H1 (cell line): ENCODE results near the gene NDUFA13. TPM values are rescaled to one million over a fixed set of nuclear protein-coding genes. Genes with fewer than 3 reads are reported as not detected.

ENCODE experiments used
- CTCF ChIA-PET: fragments of 300-600 bp; sonication (Branson Sonifier 250); formaldehyde crosslinking; loops from one replicate; lab custom pipeline; 2021; ENCODE audit not compliant: partially characterized antibody; lab: Charles Lee
- POLR2A ChIA-PET: fragments of 300-600 bp; sonication (Branson Sonifier 250); formaldehyde crosslinking; loops from one replicate; lab custom pipeline; 2021; ENCODE audit warnings: inconsistent platforms; ENCODE audit not compliant: partially characterized antibody; lab: Charles Lee
- DNase-seq, 2 experiments: peaks; one replicate each; pipeline versions ENCODE4 v3.0.0 to v3.0.0-alpha.2; 2010 to 2022; ENCODE audit warnings: low spot score in 2 of 2, low read depth in 1 of 2, mixed read lengths in 1 of 2
- FAIRE-seq: peaks from 2 replicates; lab custom pipeline; 2011; peaks lifted over from hg19 to GRCh38; lab: Jason Lieb, UNC
- H2AFZ ChIP-seq: 2 replicates; pipeline ENCODE4 v1.8.1; 2012; ENCODE audit warnings: low read length, inconsistent platforms
- H2AK5ac ChIP-seq: 2 replicates; pipeline ENCODE4 v1.6.1; 2013; ENCODE audit warnings: low read depth, low read length
- H2BK120ac ChIP-seq: replicated peaks from 2 replicates; pipeline ENCODE3; 2013; ENCODE audit warnings: low read depth, low read length, inconsistent platforms
- H2BK12ac ChIP-seq: 2 replicates; pipeline ENCODE4 v1.6.1; 2013; ENCODE audit warnings: low read depth, low read length
- H2BK15ac ChIP-seq: 2 replicates; pipeline ENCODE4 v1.6.1; 2013; ENCODE audit warnings: low read length
- H2BK20ac ChIP-seq: 2 replicates; pipeline ENCODE4 v1.6.1; 2013; ENCODE audit warnings: low read length
- H2BK5ac ChIP-seq: 2 replicates; pipeline ENCODE4 v1.6.1; 2013; ENCODE audit warnings: low read depth, low read length
- H3K14ac ChIP-seq: 2 replicates; pipeline ENCODE4 v1.6.1; 2013; ENCODE audit warnings: inconsistent platforms; ENCODE audit not compliant: insufficient read length
- H3K18ac ChIP-seq: 2 replicates; pipeline ENCODE4 v1.6.1; 2013; ENCODE audit warnings: low read length; ENCODE audit errors: extremely low read depth
- H3K23ac ChIP-seq: 2 replicates; pipeline ENCODE4 v1.6.1; 2013; ENCODE audit warnings: inconsistent platforms; ENCODE audit not compliant: insufficient read length
- H3K23me2 ChIP-seq: 2 replicates; pipeline ENCODE4 v1.6.1; 2013; ENCODE audit warnings: low read depth, low read length
- H3K27ac ChIP-seq: 2 replicates; pipeline ENCODE4 v1.6.1; 2011; ENCODE audit warnings: low read depth, low read length, inconsistent platforms
- H3K27me3 ChIP-seq, 4 experiments: replicated peaks in 1 of 4; 1 replicate in 1 of 4; 2 replicates in 3 of 4; pipeline versions ENCODE4 v1.6.1 to v1.8.1; 2011 to 2013; ENCODE audit warnings: low read length in 3 of 4, mild to moderate bottlenecking in 3 of 4, inconsistent platforms in 2 of 4, mixed read lengths in 2 of 4, moderate library complexity in 1 of 4; ENCODE audit not compliant: control insufficient read depth in 3 of 4, insufficient read depth in 3 of 4; ENCODE audit errors: extremely low read depth in 1 of 4
- H3K36me3 ChIP-seq, 4 experiments: 2 replicates each; pipeline versions ENCODE4 v1.6.1 to v1.8.1; 2011 to 2013; ENCODE audit warnings: mild to moderate bottlenecking in 4 of 4, low read length in 3 of 4, moderate library complexity in 2 of 4, control low read depth in 1 of 4, inconsistent platforms in 1 of 4; ENCODE audit not compliant: insufficient read depth in 4 of 4, control insufficient read depth in 2 of 4
- H3K4ac ChIP-seq: replicated peaks from 2 replicates; pipeline ENCODE3; 2013; ENCODE audit warnings: low read length, low read depth, mixed read lengths, inconsistent platforms; ENCODE audit not compliant: insufficient read length
- H3K4me1 ChIP-seq, 4 experiments: replicated peaks in 1 of 4; 1 replicate in 1 of 4; 2 replicates in 3 of 4; pipeline versions ENCODE4 v1.6.1 to v1.8.1; 2011 to 2013; ENCODE audit warnings: low read length in 3 of 4, inconsistent platforms in 2 of 4, mixed read lengths in 1 of 4; ENCODE audit not compliant: insufficient read depth in 4 of 4, control insufficient read depth in 3 of 4
- H3K4me2 ChIP-seq, 2 experiments: 2 replicates each; pipeline versions ENCODE4 v1.6.1 to v1.8.1; 2011 to 2013; ENCODE audit warnings: low read depth in 2 of 2, low read length in 2 of 2, control low read depth in 1 of 2, inconsistent platforms in 1 of 2, mild to moderate bottlenecking in 1 of 2; ENCODE audit not compliant: insufficient read depth in 1 of 2
- H3K4me3 ChIP-seq, 4 experiments: fragments of 200-600, 300-600 bp in 1 of 4; sonication (generic), shearing (Covaris generic), sonication (Bioruptor Twin) in 1 of 4; 2 replicates each; pipeline versions ENCODE4 v1.5.1 to v1.8.1; 2011 to 2016; ENCODE audit warnings: low read length in 4 of 4, low read depth in 3 of 4, control low read depth in 2 of 4, inconsistent platforms in 2 of 4, mild to moderate bottlenecking in 2 of 4, mixed read lengths in 1 of 4, moderate library complexity in 1 of 4; ENCODE audit not compliant: insufficient read depth in 2 of 4; ENCODE audit errors: extremely low read depth in 1 of 4
- H3K56ac ChIP-seq: replicated peaks from 2 replicates; pipeline ENCODE3; 2013; ENCODE audit warnings: low read depth, mild to moderate bottlenecking, mixed read lengths, low read length, inconsistent platforms; ENCODE audit not compliant: insufficient read length
- H3K79me1 ChIP-seq: 2 replicates; pipeline ENCODE4 v1.6.1; 2013; ENCODE audit warnings: low read depth, low read length, control low read depth
- H3K79me2 ChIP-seq, 2 experiments: 2 replicates each; pipeline versions ENCODE4 v1.6.1 to v1.8.1; 2012 to 2013; ENCODE audit warnings: low read length in 2 of 2, mild to moderate bottlenecking in 2 of 2, inconsistent platforms in 1 of 2; ENCODE audit not compliant: insufficient read depth in 2 of 2, control insufficient read depth in 1 of 2
- H3K9ac ChIP-seq, 4 experiments: replicated peaks in 1 of 4; 1 replicate in 1 of 4; 2 replicates in 3 of 4; pipeline versions ENCODE4 v1.6.1 to v1.8.1; 2011 to 2013; ENCODE audit warnings: low read depth in 3 of 4, low read length in 3 of 4, control low read depth in 2 of 4, mild to moderate bottlenecking in 2 of 4, moderate library complexity in 2 of 4, inconsistent platforms in 1 of 4; ENCODE audit errors: extremely low read depth in 1 of 4
- H3K9me3 ChIP-seq, 2 experiments: 2 replicates each; pipeline versions ENCODE4 v1.6.1 to v1.8.1; 2012 to 2013; ENCODE audit warnings: mild to moderate bottlenecking in 2 of 2, moderate library complexity in 2 of 2, control low read depth in 1 of 2, inconsistent platforms in 1 of 2, low read depth in 1 of 2, low read length in 1 of 2, mixed read lengths in 1 of 2; ENCODE audit not compliant: insufficient read depth in 2 of 2
- H4K20me1 ChIP-seq, 2 experiments: replicated peaks in 1 of 2; 2 replicates each; pipeline versions ENCODE3 to v1.8.1; 2011 to 2013; ENCODE audit warnings: inconsistent platforms in 2 of 2, low read length in 2 of 2, mild to moderate bottlenecking in 1 of 2; ENCODE audit not compliant: insufficient read depth in 2 of 2, control insufficient read depth in 1 of 2
- H4K5ac ChIP-seq: 2 replicates; pipeline ENCODE4 v1.6.1; 2013; ENCODE audit warnings: low read length, low read depth, mixed read lengths, inconsistent platforms; ENCODE audit not compliant: insufficient read length
- H4K8ac ChIP-seq: 2 replicates; pipeline ENCODE4 v1.8.0; 2013; ENCODE audit warnings: mild to moderate bottlenecking, moderate library complexity, low read length, inconsistent platforms; ENCODE audit not compliant: insufficient read depth; ENCODE audit errors: extremely low read depth
- H4K91ac ChIP-seq: replicated peaks from 2 replicates; pipeline ENCODE3; 2013; ENCODE audit warnings: low read length, mixed read lengths, inconsistent platforms; ENCODE audit not compliant: insufficient read length
- ASH2L ChIP-seq: fragments of 200-600, 300-600 bp; sonication (generic); IDR thresholded peaks from one replicate; pipeline ENCODE4 v1.7.1; 2017; ENCODE audit warnings: low read length
- CHD2 ChIP-seq: IDR thresholded peaks from 2 replicates; pipeline ENCODE4 v1.6.1; 2012; ENCODE audit warnings: low read length, improper control_type of control experiment
- EGR1 ChIP-seq: IDR thresholded peaks from 2 replicates; pipeline ENCODE4 v1.6.1; 2011; ENCODE audit warnings: low read depth, low read length, borderline replicate concordance
- HDAC2 ChIP-seq, 2 experiments: fragments of 300-600 bp in 1 of 2; sonication (generic) in 1 of 2; IDR thresholded peaks; 2 replicates each; pipeline ENCODE4 v1.6.1; 2011 to 2012; ENCODE audit warnings: low read depth in 2 of 2, low read length in 2 of 2, mild to moderate bottlenecking in 2 of 2, moderate library complexity in 2 of 2, borderline replicate concordance in 1 of 2, inconsistent platforms in 1 of 2
- JUN ChIP-seq: IDR thresholded peaks from 2 replicates; pipeline ENCODE4 v1.6.1; 2011; ENCODE audit warnings: low read depth, mild to moderate bottlenecking, improper control_type of control experiment, low read length
- POLR2A ChIP-seq, 2 experiments: IDR thresholded peaks; 1 replicate in 1 of 2; 2 replicates in 1 of 2; pipeline ENCODE4 v1.6.1; 2011; ENCODE audit warnings: low read depth in 2 of 2, low read length in 2 of 2, mild to moderate bottlenecking in 2 of 2; ENCODE audit errors: control extremely low read depth in 1 of 2
- POLR2AphosphoS5 ChIP-seq: IDR thresholded peaks from 2 replicates; pipeline ENCODE4 v1.6.1; 2011; ENCODE audit warnings: low read depth, low read length
- POU5F1 ChIP-seq: IDR thresholded peaks from 2 replicates; pipeline ENCODE4 v1.6.1; 2011; ENCODE audit warnings: low read depth, mild to moderate bottlenecking, low read length, moderate library complexity
- SP4 ChIP-seq: IDR thresholded peaks from 2 replicates; pipeline ENCODE4 v1.6.1; 2012; ENCODE audit warnings: low read length, inconsistent platforms
- SUZ12 ChIP-seq: fragments of 200-600 bp; sonication (generic); IDR thresholded peaks from 2 replicates; pipeline ENCODE4 v1.6.1; 2012; ENCODE audit warnings: mild to moderate bottlenecking, inconsistent platforms, low read length, moderate library complexity, mixed read lengths
- YY1 ChIP-seq: IDR thresholded peaks from 2 replicates; pipeline ENCODE4 v1.6.1; 2011; ENCODE audit warnings: low read depth, mild to moderate bottlenecking, low read length
- WGBS, 2 experiments: shearing (Covaris generic) in 1 of 2; methylation state at CpG; one replicate each; pipeline versions ENCODE4 v1.1.6 to v1.1.7; 2013 to 2015; ENCODE audit warnings: low lambda C conversion rate in 2 of 2, mixed read lengths in 2 of 2, inconsistent platforms in 1 of 2, low coverage in 1 of 2, missing lambda C conversion rate in 1 of 2; ENCODE audit not compliant: insufficient replicate concordance in 2 of 2, insufficient coverage in 1 of 2, insufficient read length in 1 of 2; ENCODE audit errors: extremely low coverage in 1 of 2, missing lambda C conversion rate in 1 of 2; 5-methylcytosine and 5-hydroxymethylcytosine counted together
- polyA plus RNA-seq, 7 experiments: library from polyadenylated mRNA; depleted of rRNA in 3 of 7; stranded (reverse) in 5 of 7; unstranded in 2 of 7; fragments of >200 nt in 5 of 7; fragments of 200-250 nt in 2 of 7; gene quantifications; 1 replicate in 5 of 7; 2 replicates in 1 of 7; 4 replicates in 1 of 7; pipeline versions ENCODE4 v1.2.1 to v1.2.3, GENCODE V29; 2011 to 2013; ENCODE audit warnings: missing spikeins in 2 of 7, mixed read lengths in 2 of 7
- total RNA-seq: library from RNA; stranded (reverse); fragmentation: NEBNext Ultra II Directional; extraction: Animal tissue kit (Norgen Biotek cat#: 25700); gene quantifications from 2 replicates; pipeline ENCODE4 v1.2.1, GENCODE V29; 2021

Gene NDUFA13
- total and polyA plus RNA-seq, 2 of the 8 experiments (the other 6 are each of a cell fraction or from before 2014, with no cell fraction given), result 413 to 1,105 TPM

- Histone ChIP-seq H3K23me2 (no peaks in the 10 kb centered on the region), H3K14ac (no peak overlapping the region), H2BK120ac (no peak overlapping the region), H2AFZ (no peak overlapping the region), H2BK5ac (peak overlapping the region; percentile 88), H2AK5ac (peak overlapping the region; percentile 61), H3K56ac (no peak overlapping the region), H2BK15ac (no peak overlapping the region), H3K9ac (peak overlapping the region in 3 of 4 experiments; percentile 12 to 42 (median 41); a peak in 3 of 7 replicates), H3K79me2 (peaks cover 0 to 56% of the 10 kb centered on the region in 2 experiments; a peak in 2 of 4 replicates), H3K4me3 (peak overlapping the region in 1 of 4 experiments; percentile 11; a peak in 1 of 8 replicates), H4K20me1 (peaks cover 14 to 26% of the 10 kb centered on the region in 2 experiments), H3K18ac (no peak overlapping the region; the same call in 1 of the 2 replicates), H3K79me1 (peaks cover 18% of the 10 kb centered on the region; the same call in 1 of the 2 replicates), H3K23ac (no peak overlapping the region), H3K4ac (no peak overlapping the region), H3K36me3 (peaks cover 4 to 13% (median 6%) of the 10 kb centered on the region in 4 experiments; a peak in 5 of 8 replicates), H4K8ac (no peak overlapping the region; the same call in 1 of the 2 replicates), H4K5ac (no peak overlapping the region), H4K91ac (peak overlapping the region; percentile 79), H3K9me3 (no peaks in the 10 kb centered on the region), H2BK20ac (no peak overlapping the region), H2BK12ac (peak overlapping the region; percentile 50; the same call in 1 of the 2 replicates), H3K27ac (peak overlapping the region; percentile 67; the same call in 1 of the 2 replicates), H3K27me3 (no peaks in the 10 kb centered on the region), H3K4me1 (peaks cover 11 to 28% (median 19%) of the 10 kb centered on the region in 4 experiments), H3K4me2 (peak overlapping the region; percentile 22 to 45; a peak in 3 of 4 replicates)
- FAIRE-seq (peak; percentile 100), DNase-seq (peak; percentile 70 to 87)
- CTCF ChIA-PET, result interaction anchor here (0.6 to 9.8 kb wide), 23 partner anchors 8 to 264 kb away, joined by 3 to 146 read pairs (median 7); partner anchors contain the start of gene GATAD2A
- 69% methylated on average over 14 of the region's 14 CpGs; no CpG with 5 or more reads in 1 of the 2 experiments for WGBS, 2 experiments
- POLR2A ChIA-PET, result interaction anchor here (0.9 to 4.3 kb wide), 12 partner anchors 14 to 170 kb away, joined by 3 to 44 read pairs (median 6); partner anchors contain the start of gene GATAD2A
- TF ChIP-seq EGR1 (no peak), ASH2L (no peak), YY1 (peak; percentile 99), SP4 (peak; percentile 97), SUZ12 (no peak), POLR2AphosphoS5 (peak; percentile 47), POLR2A (IDR thresholded peaks at IDR 0.05; ENCODE audit: control extremely low read depth in 1 of 2, low read depth in 2 of 2, low read length in 2 of 2) (peak in 1 of 2 experiments; percentile 33; a peak in 1 of 3 replicates), HDAC2 (IDR thresholded peaks at IDR 0.05; ENCODE audit: borderline replicate concordance in 1 of 2, low read depth in 2 of 2, low read length in 2 of 2) (peak; percentile 49 to 70; a peak in 2 of 4 replicates), CHD2 (no peak), POU5F1 (no peak), JUN (peak; percentile 87)
Observed at GRCh38 chr19:19488875-19489690, 26.9 kb upstream of the NDUFA13 start.
